Head of caudate nucleus (tissue), 42 donors: ENCODE results near the gene DAAM2.

Experiments used
- DNase-seq, 42 donors: peaks; one replicate each; pipeline versions ENCODE4 v3.0.0 to v3.0.0-alpha.2; 2020 to 2021; ENCODE audit warnings: mixed read lengths in 7 of 42
- intact Hi-C: fragments of 100-400 bp; cut with DNase I; formaldehyde crosslinking; loops from one replicate; pipeline ENCODE4 v1.15.0; 2022

Gene DAAM2

GRCh38 chr6:39811835-39812345 lies 19.7 kb downstream of the DAAM2 start:
- intact Hi-C loops = no loop called here
- no peak for DNase-seq

GRCh38 chr6:39812496-39812852 lies 20.3 kb downstream of the DAAM2 start:
- intact Hi-C loops = no loop called here
- DNase-seq = no peak

- no peak for DNase-seq
- intact Hi-C loops = no loop called here
Observed at GRCh38 chr6:39812853-39813533, 20.8 kb downstream of the DAAM2 start.

- intact Hi-C loops = no loop called here
- peak in 3 of 42 donors; percentile 7 to 38 (median 27) for DNase-seq
Observed at GRCh38 chr6:39814236-39814635, 22.1 kb downstream of the DAAM2 start.

GRCh38 chr6:39815356-39815755 lies 23.2 kb downstream of the DAAM2 start:
- DNase-seq = no peak
- intact Hi-C loops = no loop called here

GRCh38 chr6:39816747-39817146 lies 24.6 kb downstream of the DAAM2 start:
- peak in 1 of 42 donors; percentile 2 for DNase-seq

GRCh38 chr6:39818695-39819094 lies 26.5 kb downstream of the DAAM2 start:
- intact Hi-C loops = no loop called here
- peak in 2 of 42 donors; percentile 27 to 72 for DNase-seq

More at GRCh38 chr6:39816747-39817146, 24.6 kb downstream of the DAAM2 start:
- intact Hi-C loops = no loop called here

GRCh38 chr6:39819228-39819627 lies 27.1 kb downstream of the DAAM2 start:
- no peak for DNase-seq
- intact Hi-C loops = no loop called here

- intact Hi-C loops = loop anchor here (10.0 kb wide), 1 partner anchor 65 kb away; no protein-coding TSS in a partner anchor
- no peak for DNase-seq
Observed at GRCh38 chr6:39819676-39820075, 27.5 kb downstream of the DAAM2 start.

GRCh38 chr6:39820553-39820952 lies 28.4 kb downstream of the DAAM2 start:
- intact Hi-C loops = loop anchor here (10.0 kb wide), 1 partner anchor 64 kb away; no protein-coding TSS in a partner anchor
- DNase-seq = no peak

- DNase-seq = peak in 1 of 42 donors; percentile 28
- intact Hi-C loops = loop anchor here (10.0 kb wide), 1 partner anchor 64 kb away; no protein-coding TSS in a partner anchor
Observed at GRCh38 chr6:39821046-39821740, 29.0 kb downstream of the DAAM2 start.

- DNase-seq = peak; percentile 65 to 92 (median 84)
- intact Hi-C loops = loop anchor here (10.0 kb wide), 1 partner anchor 63 kb away; no protein-coding TSS in a partner anchor
Observed at GRCh38 chr6:39821742-39822532, 29.8 kb downstream of the DAAM2 start.

GRCh38 chr6:39822846-39823815 lies 31.0 kb downstream of the DAAM2 start:
- intact Hi-C loops = loop anchor here (10.0 kb wide), 1 partner anchor 62 kb away; no protein-coding TSS in a partner anchor
- DNase-seq = peak in 9 of 42 donors; percentile 16 to 64 (median 36)

GRCh38 chr6:39824030-39824926 lies 32.1 kb downstream of the DAAM2 start:
- DNase-seq = peak in 1 of 42 donors; percentile 36
- intact Hi-C loops = loop anchor here (10.0 kb wide), 1 partner anchor 61 kb away; no protein-coding TSS in a partner anchor

GRCh38 chr6:39829331-39829730 lies 37.2 kb downstream of the DAAM2 start:
- DNase-seq = no peak
- intact Hi-C loops = loop anchor here (10.0 kb wide), 1 partner anchor 55 kb away; no protein-coding TSS in a partner anchor

- no peak for DNase-seq
- intact Hi-C loops = no loop called here
Observed at GRCh38 chr6:39830444-39830843, 38.3 kb downstream of the DAAM2 start.

GRCh38 chr6:39831701-39832100 lies 39.5 kb downstream of the DAAM2 start:
- intact Hi-C loops = no loop called here
- DNase-seq = no peak
